Endodermal cell (in vitro differentiated cells): ENCODE results near the gene MAP3K1. TPM values are rescaled to one million over a fixed set of nuclear protein-coding genes. Genes with fewer than 3 reads are reported as not detected.

Experiments
- DNase-seq: peaks from one replicate; pipeline ENCODE4 v3.0.0-alpha.2; 2017
- H3K27ac ChIP-seq: 2 replicates; pipeline ENCODE4 v1.5.1; 2013; ENCODE audit warnings: mild to moderate bottlenecking, low read depth, low read length, moderate library complexity
- H3K27me3 ChIP-seq: 2 replicates; pipeline ENCODE4 v1.6.1; 2013; ENCODE audit warnings: mild to moderate bottlenecking, low read length, moderate library complexity; ENCODE audit not compliant: insufficient read depth, control insufficient read depth, poor library complexity, severe bottlenecking
- H3K36me3 ChIP-seq: 2 replicates; pipeline ENCODE4 v1.7.0; 2013; ENCODE audit warnings: mild to moderate bottlenecking, low read length, moderate library complexity; ENCODE audit not compliant: control insufficient read depth, insufficient read depth
- H3K4me1 ChIP-seq: one replicate; pipeline ENCODE4 v1.7.0; 2013; ENCODE audit warnings: low read length; ENCODE audit not compliant: control insufficient read depth, insufficient read depth
- H3K4me3 ChIP-seq: 2 replicates; pipeline ENCODE4 v1.5.1; 2013; ENCODE audit warnings: mild to moderate bottlenecking, low read length, moderate library complexity
- H3K9ac ChIP-seq: 2 replicates; pipeline ENCODE4 v1.6.1; 2013; ENCODE audit warnings: mild to moderate bottlenecking, low read length, moderate library complexity; ENCODE audit not compliant: poor library complexity, severe bottlenecking; ENCODE audit errors: extremely low read depth
- H3K9me3 ChIP-seq: 2 replicates; pipeline ENCODE4 v1.6.1; 2013; ENCODE audit warnings: mild to moderate bottlenecking, low read length, moderate library complexity; ENCODE audit not compliant: control insufficient read depth
- H3K27ac Mint-ChIP-seq: 2 replicates; pipeline ENCODE4 v1.8.0; 2020; ENCODE audit warnings: mixed read lengths
- H3K27me3 Mint-ChIP-seq: 2 replicates; pipeline ENCODE4 v1.8.0; 2021; ENCODE audit warnings: mild to moderate bottlenecking, mixed read lengths; ENCODE audit not compliant: insufficient read depth
- H3K36me3 Mint-ChIP-seq: 2 replicates; pipeline ENCODE4 v1.8.0; 2020; ENCODE audit warnings: low read depth, mixed read lengths
- H3K4me1 Mint-ChIP-seq: 2 replicates; pipeline ENCODE4 v1.8.0; 2020; ENCODE audit warnings: mixed read lengths
- H3K4me3 Mint-ChIP-seq: 2 replicates; pipeline ENCODE4 v1.8.0; 2020; ENCODE audit warnings: mild to moderate bottlenecking, moderate library complexity, mixed read lengths
- H3K9me3 Mint-ChIP-seq: 2 replicates; pipeline ENCODE4 v1.8.0; 2020; ENCODE audit warnings: mild to moderate bottlenecking, mixed read lengths
- CTCF ChIP-seq: fragments of 200-600 bp; sonication (generic); conservative IDR thresholded peaks from 2 replicates; pipeline ENCODE4 v1.5.0; 2021; ENCODE audit warnings: antibody characterized with exemption, mild to moderate bottlenecking
- WGBS, 2 experiments: methylation state at CpG; one replicate each; pipeline versions ENCODE4 v1.1.5 to v1.1.7; 2013; ENCODE audit warnings: missing lambda C conversion rate in 2 of 2, mixed read lengths in 1 of 2; ENCODE audit not compliant: insufficient coverage in 1 of 2, insufficient read length in 1 of 2; 5-methylcytosine and 5-hydroxymethylcytosine counted together
- long read RNA-seq, 4 experiments: library from polyadenylated mRNA in 2 of 4; library from RNA in 1 of 4; library from capped mRNA in 1 of 4; stranded (forward) in 3 of 4; unstranded in 1 of 4; transcript quantifications; one replicate each; pipeline ENCODE4 v2.0.0, GENCODE V29; 2020 to 2021; ENCODE audit warnings: inconsistent platforms in 1 of 4
- polyA plus RNA-seq, 2 experiments: library from polyadenylated mRNA; stranded (reverse); fragments of 50-300 nt; gene quantifications; one replicate each; pipeline ENCODE4 v1.2.3, GENCODE V29; 2013
- total RNA-seq, 2 donors: library from RNA; stranded (reverse); fragmentation: NEBNext Ultra II Directional in 1 of 2; extraction: Animal tissue kit (Norgen Biotek cat#: 25700) in 1 of 2; gene quantifications; 2 replicates in 1 of 2; 3 replicates in 1 of 2; pipeline ENCODE4 v1.2.1, GENCODE V29; 2021

Gene MAP3K1
- total RNA-seq = 10 to 100 TPM; 18.0 to 23.7 TPM
- polyA plus RNA-seq (2013, experiment 1 of 2) = 10.1 TPM
- polyA plus RNA-seq (2013, experiment 2 of 2) = 9.4 TPM
- long read RNA-seq, experiment 1, partial matches to known transcripts = 0 of 6 reads
- long read RNA-seq, experiment 1, other reads (novel, unspliced or antisense) = 6 of 6 reads
- long read RNA-seq, experiment 2, full-length matches to known transcripts = 14 of 23 reads
- long read RNA-seq, experiment 2, partial matches to known transcripts = 6 of 23 reads
- long read RNA-seq, experiment 2, other reads (novel, unspliced or antisense) = 3 of 23 reads
- long read RNA-seq, experiment 3, full-length matches to known transcripts = 1 of 5 reads
- long read RNA-seq, experiment 3, partial matches to known transcripts = 3 of 5 reads
- long read RNA-seq, experiment 3, other reads (novel, unspliced or antisense) = 1 of 5 reads
- long read RNA-seq, experiment 4, partial matches to known transcripts = 0 of 1 reads
- long read RNA-seq, experiment 4, other reads (novel, unspliced or antisense) = 1 of 1 reads

- no peaks in the 10 kb centered on the region for H3K36me3 Mint-ChIP-seq
- peaks cover 18% of the 10 kb centered on the region for H3K27me3 Mint-ChIP-seq
- 0% methylated on average over 4 to 83 of the region's 87 CpGs for WGBS, 2 experiments
- peaks cover 27% of the 10 kb centered on the region for H3K4me1 Mint-ChIP-seq
- Histone ChIP-seq H3K36me3 (no peaks in the 10 kb centered on the region), H3K4me3 (peak within 1 kb of the TSS; percentile 98), H3K4me1 (peaks cover 19% of the 10 kb centered on the region), H3K9me3 (no peaks in the 10 kb centered on the region), H3K27me3 (peaks cover 11% of the 10 kb centered on the region), H3K9ac (peak within 1 kb of the TSS; percentile 67), H3K27ac (no peak within 1 kb of the TSS)
- no peak within 1 kb of the TSS for H3K27ac Mint-ChIP-seq
- DNase-seq = peak; percentile 91
- H3K4me3 Mint-ChIP-seq = peak within 1 kb of the TSS; percentile 74
- no peaks in the 10 kb centered on the region for H3K9me3 Mint-ChIP-seq
- peak; percentile 17 for TF ChIP-seq CTCF
Measured at GRCh38 chr5:56814963-56815657, at the start of gene MAP3K1. MAP3K1 (plus strand) TSS chr5:56815549; CDS start chr5:56815574, 25 bp downstream.

- Histone ChIP-seq H3K9ac (no peak overlapping the region), H3K9me3 (no peaks in the 10 kb centered on the region), H3K36me3 (no peaks in the 10 kb centered on the region), H3K4me3 (no peak overlapping the region), H3K27me3 (no peaks in the 10 kb centered on the region), H3K4me1 (peaks cover 8% of the 10 kb centered on the region), H3K27ac (no peak overlapping the region)
- Mint-ChIP-seq H3K27ac (no peak overlapping the region), H3K27me3 (peaks cover 2% of the 10 kb centered on the region), H3K9me3 (no peaks in the 10 kb centered on the region), H3K36me3 (no peaks in the 10 kb centered on the region), H3K4me1 (peaks cover 12% of the 10 kb centered on the region), H3K4me3 (no peak overlapping the region)
- no peak for DNase-seq
- WGBS, 2 experiments = 93% methylated on average over 3 of the region's 3 CpGs
- no peak for TF ChIP-seq CTCF
Measured at GRCh38 chr5:56766926-56767325, 48.4 kb upstream of the MAP3K1 start.

- Histone ChIP-seq H3K9me3 (no peaks in the 10 kb centered on the region), H3K27ac (no peak overlapping the region), H3K4me3 (no peak overlapping the region), H3K36me3 (no peaks in the 10 kb centered on the region), H3K4me1 (no peaks in the 10 kb centered on the region), H3K27me3 (no peaks in the 10 kb centered on the region), H3K9ac (no peak overlapping the region)
- H3K4me1 Mint-ChIP-seq = peaks cover 3% of the 10 kb centered on the region
- WGBS, 2 experiments = 94 to 100% methylated on average over 3 to 5 of the region's 5 CpGs
- peaks cover 2% of the 10 kb centered on the region for H3K27me3 Mint-ChIP-seq
- no peaks in the 10 kb centered on the region for H3K36me3 Mint-ChIP-seq
- H3K27ac Mint-ChIP-seq = no peak overlapping the region
- no peak for TF ChIP-seq CTCF
- H3K4me3 Mint-ChIP-seq = no peak overlapping the region
- no peaks in the 10 kb centered on the region for H3K9me3 Mint-ChIP-seq
- DNase-seq = no peak
Measured at GRCh38 chr5:56769875-56770604, 45.3 kb upstream of the MAP3K1 start.
